ENCODE data around the gene SHISA4.

- TF ChIP-seq CTCF (IDR thresholded peaks at IDR 0.05) (no peak), EZH2 (IDR thresholded peaks at IDR 0.05; ENCODE audit: borderline replicate concordance, insufficient read depth, low read depth, low read length, poor library complexity, severe bottlenecking) (no peak)
Measured at GRCh38 chr1:201930137-201930536, 41.4 kb downstream of the SHISA4 start.
